Heart left ventricle (tissue), 16 donors: Measurements from ENCODE around the gene KCNN2. TPM values are rescaled to one million over a fixed set of nuclear protein-coding genes. Genes with fewer than 3 reads are reported as not detected.

Source experiments
- ATAC-seq, 4 donors: fragments of 200-7000 bp; cut with Tn5 transposase; one replicate each; pipeline ENCODE4 v1.9.1; 2020 to 2022; ENCODE audit warnings: moderate library complexity in 4 of 4, mild to moderate bottlenecking in 3 of 4, moderate number of reproducible peaks in 1 of 4
- DNase-seq, 5 donors: peaks; one replicate each; pipeline ENCODE4 v3.0.0-alpha.2; 2020
- H3K27ac ChIP-seq, 12 donors: fragments of 200-600 bp; sonication (generic) in 4 of 12; one replicate each; pipeline versions ENCODE4 v1.5.0 to v1.8.0; 2016 to 2022; ENCODE audit warnings: mild to moderate bottlenecking in 2 of 12
- H3K27me3 ChIP-seq, 9 donors: fragments of 200-600 bp; sonication (generic) in 2 of 9; one replicate each; pipeline versions ENCODE4 v1.5.1 to v1.8.0; 2016 to 2022; ENCODE audit warnings: mild to moderate bottlenecking in 3 of 9
- H3K36me3 ChIP-seq, 9 donors: fragments of 200-600 bp; sonication (generic) in 2 of 9; one replicate each; pipeline versions ENCODE4 v1.5.0 to v1.8.0; 2018 to 2022; ENCODE audit warnings: mild to moderate bottlenecking in 2 of 9
- H3K4me1 ChIP-seq, 12 donors: fragments of 200-600 bp; sonication (generic) in 4 of 12; one replicate each; pipeline versions ENCODE4 v1.5.0 to v1.8.0; 2016 to 2022; ENCODE audit warnings: mild to moderate bottlenecking in 3 of 12
- H3K4me3 ChIP-seq, 12 donors: fragments of 200-600 bp; sonication (generic) in 4 of 12; one replicate each; pipeline versions ENCODE4 v1.5.0 to v1.8.0; 2017 to 2022; ENCODE audit warnings: mild to moderate bottlenecking in 9 of 12, moderate library complexity in 4 of 12
- H3K9me3 ChIP-seq, 12 donors: fragments of 200-600 bp; sonication (generic) in 4 of 12; one replicate each; pipeline versions ENCODE4 v1.5.0 to v1.8.0; 2016 to 2022; ENCODE audit warnings: mild to moderate bottlenecking in 1 of 12
- POLR2A ChIP-seq, 2 donors: fragments of 450-650 bp; IDR thresholded peaks; one replicate each; pipeline ENCODE4 v1.6.1; 2017; ENCODE audit warnings: antibody characterized with exemption in 2 of 2, mild to moderate bottlenecking in 2 of 2, moderate library complexity in 2 of 2
- WGBS, 4 donors: extraction: QIAGEN DNeasy Blood & Tissue Kit in 2 of 4; methylation state at CpG; one replicate each; pipeline versions ENCODE4 v1.1.5 to v1.1.7; 2013 to 2018; 5-methylcytosine and 5-hydroxymethylcytosine counted together
- intact Hi-C, 10 donors: fragments of 100-400 bp; cut with DNase I; formaldehyde crosslinking; loops; one replicate each; pipeline versions ENCODE4 v1.11.1 to v1.14.2; 2022
- polyA plus RNA-seq, 2 donors: library from polyadenylated mRNA; stranded (reverse); fragments of 200-250 nt; gene quantifications; one replicate each; pipeline ENCODE4 v1.2.3, GENCODE V29; 2013
- total RNA-seq, 9 donors: library from RNA; depleted of rRNA in 2 of 9; stranded (reverse); fragments of >200 nt in 2 of 9; fragmentation: NEBNext Ultra II Directional in 3 of 9; extraction: Animal tissue kit (Norgen Biotek cat#: 25700) in 3 of 9; gene quantifications; one replicate each; pipeline versions ENCODE4 v1.1.0 to v1.2.4, GENCODE V29; 2016 to 2023
- TF ChIP-seq, protein P1 (sequence below), 12 donors: fragments of 200-600 bp; sonication (generic) in 4 of 12; IDR thresholded peaks; one replicate each; pipeline versions ENCODE4 v1.5.0 to v1.8.0; 2018 to 2022; ENCODE audit warnings: antibody characterized with exemption in 12 of 12, mild to moderate bottlenecking in 5 of 12
- donor health status: ischemic (EF 13 %, LVEDD 7.1; RV severe dilation, severe dysfunction).
- donor health status: healthy with polysubstance abuse.
- donor health status: DM: no; HTN: yes; CAD: no.
- donor health status: DM: no; HTN: no; CAD: no.
- donor health status: ischemic (EF 25% LVEDD 6.9; RV normal size, moderate dysfunction).
- donor health status: ischemic (EF 25% LVEDD 5.7; RV mildly dilated, moderate dysfunction).
- donor health status: healthy.
- donor health status: DM: yes; HTN: yes; CAD: no.
- donor health status: ischemic (EF 35%, LVEDD 5.7; RV mildly dilated, moderate dysfunction).
- donor health status: nonischemic (EF 11% LVEDD 7.7; RV severe dilation, severe dysfunction).
- donor health status: DM: yes; HTN: yes; CAD: no.
- donor health status: PGD.
- donor health status: ischemic (EF 29% LVEDD 5.4; RV normal size, mild dysfunction).
- donor health status: nonischemic (EF 23%, LVEDD 6.1; RV moderate dilation, normal function).

KCNN2 gene
- total and polyA plus RNA-seq, 11 donors, result 1.2 to 11.6 (median 6.7) TPM

DNA sequence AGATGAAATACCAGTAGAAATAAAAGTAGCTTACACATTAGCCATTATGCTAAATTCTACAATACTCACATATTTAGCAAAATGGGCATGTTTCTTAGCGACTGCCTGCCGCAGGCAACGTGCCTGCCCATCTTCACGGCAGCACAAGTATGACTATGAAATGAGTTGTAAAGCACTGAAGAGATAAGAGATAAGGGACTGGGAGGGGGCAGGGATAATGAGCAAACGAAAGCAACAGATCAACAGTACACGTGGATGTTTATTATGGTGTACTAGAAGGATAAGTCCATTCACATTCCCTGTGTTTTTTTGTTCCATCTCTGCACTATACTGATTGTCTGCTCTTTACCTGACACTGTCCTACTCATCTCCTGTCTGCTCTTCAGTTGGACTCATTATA, 44.1 kb upstream of the KCNN2 start:
- intact Hi-C loops, result no loop called here
- 41 to 61% (median 53%) methylated on average over 6 of the region's 6 CpGs for WGBS, 4 donors

DNA sequence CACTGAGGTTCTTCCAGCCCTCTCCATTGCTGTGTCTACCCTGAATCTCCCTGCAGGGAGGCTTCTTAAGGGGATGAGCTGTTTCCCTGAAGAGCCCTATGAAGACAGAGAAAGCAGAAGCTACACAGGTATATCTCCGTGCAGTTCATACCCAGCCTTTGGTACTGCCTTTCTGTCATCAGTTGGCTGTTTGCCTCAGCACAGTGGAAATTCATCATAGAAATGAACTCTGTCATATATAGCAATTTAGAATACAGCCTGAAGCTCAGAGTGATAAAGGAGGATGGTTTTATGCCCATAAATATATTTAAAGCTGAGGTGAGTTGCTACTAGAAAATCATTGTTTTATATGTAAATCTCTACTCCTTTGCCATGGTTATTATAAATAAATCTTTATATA, 42.6 kb upstream of the KCNN2 start:
- no peak for ATAC-seq
- Histone ChIP-seq H3K9me3 (no peaks in the 10 kb centered on the region), H3K36me3 (no peaks in the 10 kb centered on the region), H3K27me3 (no peaks in the 10 kb centered on the region), H3K4me3 (no peak overlapping the region), H3K4me1 (peaks cover 0 to 14% (median 1%) of the 10 kb centered on the region in 12 donors), H3K27ac (peak overlapping the region in 6 of 12 donors; percentile 14 to 74 (median 56))
- intact Hi-C loops, result no loop called here
- TF ChIP-seq, protein P1, sequence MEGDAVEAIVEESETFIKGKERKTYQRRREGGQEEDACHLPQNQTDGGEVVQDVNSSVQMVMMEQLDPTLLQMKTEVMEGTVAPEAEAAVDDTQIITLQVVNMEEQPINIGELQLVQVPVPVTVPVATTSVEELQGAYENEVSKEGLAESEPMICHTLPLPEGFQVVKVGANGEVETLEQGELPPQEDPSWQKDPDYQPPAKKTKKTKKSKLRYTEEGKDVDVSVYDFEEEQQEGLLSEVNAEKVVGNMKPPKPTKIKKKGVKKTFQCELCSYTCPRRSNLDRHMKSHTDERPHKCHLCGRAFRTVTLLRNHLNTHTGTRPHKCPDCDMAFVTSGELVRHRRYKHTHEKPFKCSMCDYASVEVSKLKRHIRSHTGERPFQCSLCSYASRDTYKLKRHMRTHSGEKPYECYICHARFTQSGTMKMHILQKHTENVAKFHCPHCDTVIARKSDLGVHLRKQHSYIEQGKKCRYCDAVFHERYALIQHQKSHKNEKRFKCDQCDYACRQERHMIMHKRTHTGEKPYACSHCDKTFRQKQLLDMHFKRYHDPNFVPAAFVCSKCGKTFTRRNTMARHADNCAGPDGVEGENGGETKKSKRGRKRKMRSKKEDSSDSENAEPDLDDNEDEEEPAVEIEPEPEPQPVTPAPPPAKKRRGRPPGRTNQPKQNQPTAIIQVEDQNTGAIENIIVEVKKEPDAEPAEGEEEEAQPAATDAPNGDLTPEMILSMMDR (IDR thresholded peaks at IDR 0.05), result no peak
- TF ChIP-seq POLR2A (IDR thresholded peaks at IDR 0.05), result no peak
- no peak for DNase-seq
- WGBS, 4 donors, result 64 to 94% (median 77%) methylated on average over 1 of the region's 1 CpG

More for the DNA sequence above, 44.1 kb upstream of the KCNN2 start:
- TF ChIP-seq, protein P1 (IDR thresholded peaks at IDR 0.05), result no peak
- no peak for TF ChIP-seq POLR2A (IDR thresholded peaks at IDR 0.05)
- H3K4me1 ChIP-seq, result peaks cover 0 to 14% (median 1%) of the 10 kb centered on the region in 12 donors
- DNase-seq (no peak), ATAC-seq (no peak)
- H3K27me3 ChIP-seq, result no peaks in the 10 kb centered on the region
- no peak overlapping the region for H3K4me3 ChIP-seq
- no peaks in the 10 kb centered on the region for H3K36me3 ChIP-seq
- H3K9me3 ChIP-seq, result no peaks in the 10 kb centered on the region
- no peak overlapping the region for H3K27ac ChIP-seq

DNA sequence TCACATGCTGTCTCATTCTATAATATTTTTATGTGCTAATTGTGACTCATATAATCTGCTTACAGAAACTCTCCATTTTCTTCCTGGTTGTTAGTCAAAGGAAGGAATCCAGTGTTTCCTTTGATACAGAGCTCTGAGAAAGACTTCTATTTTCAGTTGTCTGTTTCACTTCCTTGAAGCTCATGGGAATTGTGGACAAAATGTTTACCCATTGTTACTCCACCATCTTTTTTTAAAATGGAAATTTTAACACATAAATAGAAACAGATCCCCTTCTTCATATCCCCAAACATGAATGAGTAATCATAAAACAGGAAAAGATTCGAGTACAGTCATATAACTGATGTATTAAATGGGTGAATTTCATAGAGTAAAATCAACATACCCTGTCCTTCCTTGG, 42.0 kb upstream of the KCNN2 start:
- ATAC-seq, result peak in 2 of 4 donors; percentile 57 to 91
- no peak for TF ChIP-seq POLR2A (IDR thresholded peaks at IDR 0.05)
- TF ChIP-seq, protein P1 (IDR thresholded peaks at IDR 0.05), result no peak

DNA sequence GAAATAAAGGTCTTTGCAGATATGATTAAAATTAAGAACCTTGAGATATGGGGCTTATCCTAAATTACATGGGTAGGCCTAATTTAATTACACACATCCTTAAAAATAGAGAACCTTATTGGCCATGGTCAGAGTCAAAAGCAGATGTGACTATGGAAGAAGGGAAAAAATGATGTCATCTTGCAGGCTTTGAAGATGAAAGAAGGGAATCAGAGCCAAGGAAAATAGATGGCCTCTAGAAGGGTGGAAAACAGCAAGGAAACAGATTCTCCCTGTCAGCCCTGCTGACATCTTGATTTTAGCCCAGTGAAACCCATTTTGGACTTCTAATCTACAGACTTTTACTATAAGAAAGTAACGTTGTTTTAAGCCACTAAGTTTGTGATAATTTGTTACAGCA, 37.6 kb upstream of the KCNN2 start:
- intact Hi-C loops, result no loop called here
- TF ChIP-seq POLR2A (IDR thresholded peaks at IDR 0.05), result no peak
- TF ChIP-seq, protein P1 (IDR thresholded peaks at IDR 0.05), result no peak
- 64 to 70% (median 68%) methylated on average over 1 of the region's 1 CpG for WGBS, 4 donors
- DNase-seq, result no peak
- Histone ChIP-seq H3K4me1 (peaks cover 0 to 10% (median 0%) of the 10 kb centered on the region in 12 donors), H3K36me3 (no peaks in the 10 kb centered on the region), H3K9me3 (peaks cover 0 to 9% (median 0%) of the 10 kb centered on the region in 12 donors), H3K27me3 (no peaks in the 10 kb centered on the region), H3K4me3 (no peak overlapping the region), H3K27ac (peak overlapping the region in 1 of 12 donors; percentile 3)
- ATAC-seq, result no peak

More for the DNA sequence above, 42.0 kb upstream of the KCNN2 start:
- Histone ChIP-seq H3K36me3 (no peaks in the 10 kb centered on the region), H3K4me3 (no peak overlapping the region), H3K27me3 (no peaks in the 10 kb centered on the region), H3K4me1 (peaks cover 0 to 14% (median 1%) of the 10 kb centered on the region in 12 donors), H3K9me3 (peaks cover 0 to 4% (median 0%) of the 10 kb centered on the region in 12 donors), H3K27ac (peak overlapping the region in 9 of 12 donors; percentile 30 to 74 (median 53))
- intact Hi-C loops, result no loop called here
- DNase-seq, result no peak
- 33 to 56% (median 51%) methylated on average over 1 of the region's 1 CpG for WGBS, 4 donors
